ENCODE measurements around the gene MAP1LC3B.

MAP1LC3B gene

DNA sequence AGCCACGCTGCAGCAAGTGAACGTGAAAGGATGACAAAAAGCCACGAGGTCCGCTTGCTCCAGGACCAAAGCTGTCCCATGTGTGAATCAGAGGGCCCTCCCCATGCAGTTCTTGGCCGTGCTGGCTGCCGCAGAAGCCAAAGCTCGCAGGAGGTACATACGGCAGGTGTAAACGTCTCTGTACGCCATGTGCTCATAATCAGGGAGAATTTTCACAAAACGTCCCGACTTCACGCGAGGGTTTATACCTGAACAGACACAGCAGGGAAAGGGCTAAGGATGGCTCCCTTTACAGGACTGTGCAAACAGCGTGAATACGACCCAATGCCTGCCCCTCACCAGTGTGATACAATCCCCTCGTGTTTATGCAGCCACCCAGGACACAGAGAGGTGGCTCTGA is 33.9 kb upstream of the MAP1LC3B start:
- Histone ChIP-seq H3K9me2 (replicated peaks; ENCODE audit: insufficient read depth, low read length) (no peaks in the 10 kb centered on the region), H4K20me1 (ENCODE audit: low read depth, low read length) (no peaks in the 10 kb centered on the region; the same call in 1 of the 2 replicates), H2AFZ (ENCODE audit: low read depth, low read length, severe bottlenecking) (no peak overlapping the region), H3K9ac (ENCODE audit: low read length) (no peak overlapping the region), H3F3A (ENCODE audit: insufficient read depth) (no peaks in the 10 kb centered on the region), H3K4me2 (ENCODE audit: low read depth, low read length, poor library complexity, severe bottlenecking) (no peak overlapping the region), H3K27me3 (ENCODE audit: low read length) (no peaks in the 10 kb centered on the region), H3K9me3 (ENCODE audit: insufficient read depth, low read length) (no peaks in the 10 kb centered on the region), H3K79me2 (ENCODE audit: insufficient read depth, low read length) (no peaks in the 10 kb centered on the region), H3K4me3 (ENCODE audit: insufficient read depth, low read length, poor library complexity, severe bottlenecking) (no peak overlapping the region), H3K36me3 (ENCODE audit: low read length) (no peaks in the 10 kb centered on the region), H3K27ac (ENCODE audit: low read depth, low read length) (no peak overlapping the region)
- no peak for TF ChIP-seq EZH2phosphoT487 (conservative IDR thresholded peaks at IDR 0.05; ENCODE audit: low read length)
- TF ChIP-seq, protein P1, sequence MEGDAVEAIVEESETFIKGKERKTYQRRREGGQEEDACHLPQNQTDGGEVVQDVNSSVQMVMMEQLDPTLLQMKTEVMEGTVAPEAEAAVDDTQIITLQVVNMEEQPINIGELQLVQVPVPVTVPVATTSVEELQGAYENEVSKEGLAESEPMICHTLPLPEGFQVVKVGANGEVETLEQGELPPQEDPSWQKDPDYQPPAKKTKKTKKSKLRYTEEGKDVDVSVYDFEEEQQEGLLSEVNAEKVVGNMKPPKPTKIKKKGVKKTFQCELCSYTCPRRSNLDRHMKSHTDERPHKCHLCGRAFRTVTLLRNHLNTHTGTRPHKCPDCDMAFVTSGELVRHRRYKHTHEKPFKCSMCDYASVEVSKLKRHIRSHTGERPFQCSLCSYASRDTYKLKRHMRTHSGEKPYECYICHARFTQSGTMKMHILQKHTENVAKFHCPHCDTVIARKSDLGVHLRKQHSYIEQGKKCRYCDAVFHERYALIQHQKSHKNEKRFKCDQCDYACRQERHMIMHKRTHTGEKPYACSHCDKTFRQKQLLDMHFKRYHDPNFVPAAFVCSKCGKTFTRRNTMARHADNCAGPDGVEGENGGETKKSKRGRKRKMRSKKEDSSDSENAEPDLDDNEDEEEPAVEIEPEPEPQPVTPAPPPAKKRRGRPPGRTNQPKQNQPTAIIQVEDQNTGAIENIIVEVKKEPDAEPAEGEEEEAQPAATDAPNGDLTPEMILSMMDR (IDR thresholded peaks at IDR 0.05; ENCODE audit: insufficient read depth, low read length, poor library complexity, severe bottlenecking): no peak

DNA sequence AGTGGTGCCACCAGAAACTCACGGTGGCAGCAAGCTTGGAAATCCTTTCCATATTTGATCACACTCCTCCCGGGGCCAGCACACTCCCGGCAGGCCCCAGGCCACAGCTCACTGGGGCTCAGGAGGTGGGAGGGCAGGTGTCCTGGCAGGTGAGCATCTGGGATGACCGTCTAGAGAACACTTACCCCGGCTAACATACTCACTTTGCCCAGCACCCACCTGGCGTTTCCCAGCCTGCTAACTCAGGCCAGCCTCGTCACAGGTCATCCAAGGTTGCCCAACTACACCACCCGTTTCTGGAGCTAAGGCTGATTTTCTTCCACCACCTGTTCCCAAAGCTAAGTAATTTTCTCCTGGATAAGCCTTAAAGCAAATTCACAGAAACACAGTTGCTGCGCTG is 33.4 kb upstream of the MAP1LC3B start:
- Histone ChIP-seq H4K20me1 (ENCODE audit: low read depth, low read length) (no peaks in the 10 kb centered on the region; the same call in 1 of the 2 replicates), H3K27ac (ENCODE audit: low read depth, low read length) (no peak overlapping the region), H3K4me3 (ENCODE audit: insufficient read depth, low read length, poor library complexity, severe bottlenecking) (no peak overlapping the region), H3K27me3 (ENCODE audit: low read length) (no peaks in the 10 kb centered on the region), H3K4me2 (ENCODE audit: low read depth, low read length, poor library complexity, severe bottlenecking) (no peak overlapping the region), H3K9me3 (ENCODE audit: insufficient read depth, low read length) (no peaks in the 10 kb centered on the region), H3K9me2 (replicated peaks; ENCODE audit: insufficient read depth, low read length) (no peaks in the 10 kb centered on the region), H3K9ac (ENCODE audit: low read length) (no peak overlapping the region), H2AFZ (ENCODE audit: low read depth, low read length, severe bottlenecking) (no peak overlapping the region), H3K79me2 (ENCODE audit: insufficient read depth, low read length) (no peaks in the 10 kb centered on the region), H3F3A (ENCODE audit: insufficient read depth) (no peaks in the 10 kb centered on the region), H3K36me3 (ENCODE audit: low read length) (no peaks in the 10 kb centered on the region)
- TF ChIP-seq, protein P1 (IDR thresholded peaks at IDR 0.05; ENCODE audit: insufficient read depth, low read length, poor library complexity, severe bottlenecking): no peak
- no peak for TF ChIP-seq EZH2phosphoT487 (conservative IDR thresholded peaks at IDR 0.05; ENCODE audit: low read length)

DNA sequence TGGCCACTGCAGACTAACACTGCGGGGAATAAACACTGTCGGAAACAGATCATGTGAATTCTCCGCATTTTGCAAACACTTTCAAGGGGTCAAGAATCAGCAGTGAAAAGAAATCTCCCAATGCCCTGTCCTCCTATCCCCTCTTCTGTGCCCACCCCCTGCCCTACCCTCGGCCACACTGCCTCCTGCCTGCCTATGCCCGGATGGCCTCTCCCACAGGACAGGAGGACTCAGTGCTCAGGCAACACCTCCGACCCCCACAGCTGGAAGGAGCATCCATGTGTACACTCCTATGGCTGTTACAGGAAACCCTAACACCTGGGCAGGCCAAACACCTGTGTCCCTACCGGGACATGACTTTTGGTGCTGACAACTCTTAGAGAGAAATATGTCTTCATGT is 33.0 kb upstream of the MAP1LC3B start:
- Histone ChIP-seq H3K9me2 (replicated peaks; ENCODE audit: insufficient read depth, low read length) (no peaks in the 10 kb centered on the region), H3K79me2 (ENCODE audit: insufficient read depth, low read length) (0 out of 2 replicates have a peak, but pooled peaks cover under 1% of the 10 kb centered on the region), H3K4me2 (ENCODE audit: low read depth, low read length, poor library complexity, severe bottlenecking) (no peak overlapping the region), H3K27ac (ENCODE audit: low read depth, low read length) (no peak overlapping the region), H2AFZ (ENCODE audit: low read depth, low read length, severe bottlenecking) (no peak overlapping the region), H3K9me3 (ENCODE audit: insufficient read depth, low read length) (no peaks in the 10 kb centered on the region), H3K27me3 (ENCODE audit: low read length) (no peaks in the 10 kb centered on the region), H3F3A (ENCODE audit: insufficient read depth) (no peaks in the 10 kb centered on the region), H4K20me1 (ENCODE audit: low read depth, low read length) (no peaks in the 10 kb centered on the region; the same call in 1 of the 2 replicates), H3K9ac (ENCODE audit: low read length) (no peak overlapping the region), H3K4me3 (ENCODE audit: insufficient read depth, low read length, poor library complexity, severe bottlenecking) (no peak overlapping the region), H3K36me3 (ENCODE audit: low read length) (no peaks in the 10 kb centered on the region)
- TF ChIP-seq, protein P1 (IDR thresholded peaks at IDR 0.05; ENCODE audit: insufficient read depth, low read length, poor library complexity, severe bottlenecking): no peak
- TF ChIP-seq EZH2phosphoT487 (conservative IDR thresholded peaks at IDR 0.05; ENCODE audit: low read length): no peak
